ENCODE data around the gene NEURL1B.

NEURL1B gene

DNA sequence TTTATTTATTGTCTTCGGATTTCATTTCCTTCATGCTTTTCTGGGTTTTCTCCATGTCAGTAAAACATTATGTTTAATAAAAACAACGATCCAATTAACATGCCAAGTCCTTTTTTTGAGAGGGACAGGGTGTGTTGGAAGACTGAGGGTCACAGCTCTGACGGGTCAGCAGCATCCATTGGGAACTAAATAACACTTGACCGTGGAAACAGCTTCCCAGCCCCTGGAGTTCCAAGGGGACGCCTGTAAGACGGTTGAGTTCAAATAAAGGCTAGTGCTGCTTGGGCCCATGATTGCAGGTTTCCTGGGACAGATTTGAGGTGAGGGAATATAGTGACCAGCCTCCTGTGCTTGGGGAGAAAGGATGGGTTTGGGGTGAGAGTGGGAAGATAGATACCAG is 30.4 kb upstream of the NEURL1B start:
- no peak for DNase-seq

DNA sequence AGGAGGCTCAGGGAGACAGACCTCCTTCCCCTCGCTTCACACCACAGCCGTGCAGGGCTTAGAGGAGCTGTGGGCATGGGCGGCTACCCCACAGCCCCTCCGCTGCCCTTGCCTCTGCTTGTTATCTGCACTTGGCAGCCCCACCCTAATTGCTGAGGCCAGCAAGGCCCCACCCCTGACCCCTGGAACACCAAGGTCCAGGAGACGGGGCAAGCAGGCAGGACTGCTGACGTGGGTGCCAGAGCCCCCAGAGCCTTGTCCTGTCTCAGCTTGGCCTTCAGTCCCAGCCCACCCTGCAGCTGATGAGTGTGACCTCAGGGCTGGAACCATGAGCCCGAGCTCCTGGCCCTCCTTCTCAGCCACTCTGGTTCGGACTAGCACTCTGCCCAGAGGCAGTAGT is 29.1 kb upstream of the NEURL1B start:
- DNase-seq = no peak

DNA sequence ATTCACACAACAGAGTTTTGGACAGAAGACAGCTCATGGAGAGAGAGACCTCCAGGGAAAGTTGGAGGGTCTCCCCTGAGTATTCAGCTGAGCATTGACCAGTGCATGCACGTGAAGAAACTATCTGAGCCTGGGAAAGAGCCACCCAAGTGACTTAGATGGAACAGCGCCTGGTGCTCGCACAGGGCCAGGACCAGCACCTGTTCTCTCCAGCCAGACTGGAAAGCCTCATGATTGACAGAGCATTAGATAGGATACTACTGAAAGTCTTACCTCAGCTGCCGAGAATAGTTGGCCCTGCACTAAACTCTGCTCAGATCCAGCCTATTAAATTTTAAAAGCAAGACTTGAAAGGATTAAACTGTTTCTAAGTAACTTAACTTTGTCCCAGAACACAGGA is 28.3 kb upstream of the NEURL1B start:
- no peak for DNase-seq

DNA sequence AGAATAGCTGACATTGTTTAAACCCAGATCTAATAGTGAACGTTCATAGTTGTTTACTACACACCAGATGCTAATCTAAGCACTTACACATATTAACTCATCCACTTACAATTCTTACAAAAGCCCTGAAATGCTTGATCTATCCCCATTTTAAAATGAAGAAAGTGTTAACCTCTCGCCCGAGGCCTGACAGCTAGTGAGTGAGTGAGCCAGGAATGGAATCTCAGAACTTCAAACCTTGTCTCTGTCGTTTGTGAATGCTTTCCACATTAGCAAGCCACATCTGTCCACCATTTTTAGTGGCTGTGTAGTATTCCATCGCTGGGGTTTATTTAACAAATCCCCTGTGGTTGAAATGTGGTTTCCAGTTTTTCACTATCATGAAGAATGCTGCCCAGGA is 24.9 kb upstream of the NEURL1B start:
- no peak for DNase-seq

DNA sequence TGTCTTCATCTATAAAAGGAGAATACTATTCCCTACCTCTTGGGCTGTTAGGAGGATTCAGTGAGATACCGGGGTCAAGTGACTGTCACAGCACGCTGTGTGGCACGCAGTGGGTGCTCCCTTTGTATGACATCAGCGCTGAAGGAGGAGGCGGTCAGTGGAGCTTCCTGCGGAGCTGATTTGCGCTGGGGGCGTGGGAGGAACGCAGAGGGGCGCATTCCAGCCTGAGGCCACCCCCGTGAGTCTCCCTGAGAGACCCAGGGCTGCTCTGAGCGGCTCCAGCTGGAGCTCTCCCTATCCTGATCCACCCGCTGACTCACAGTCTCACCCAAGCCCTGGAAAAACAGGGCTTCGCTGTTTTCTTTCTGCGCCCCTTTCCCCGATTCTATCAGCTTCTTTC is 24.3 kb upstream of the NEURL1B start:
- no peak for DNase-seq

DNA sequence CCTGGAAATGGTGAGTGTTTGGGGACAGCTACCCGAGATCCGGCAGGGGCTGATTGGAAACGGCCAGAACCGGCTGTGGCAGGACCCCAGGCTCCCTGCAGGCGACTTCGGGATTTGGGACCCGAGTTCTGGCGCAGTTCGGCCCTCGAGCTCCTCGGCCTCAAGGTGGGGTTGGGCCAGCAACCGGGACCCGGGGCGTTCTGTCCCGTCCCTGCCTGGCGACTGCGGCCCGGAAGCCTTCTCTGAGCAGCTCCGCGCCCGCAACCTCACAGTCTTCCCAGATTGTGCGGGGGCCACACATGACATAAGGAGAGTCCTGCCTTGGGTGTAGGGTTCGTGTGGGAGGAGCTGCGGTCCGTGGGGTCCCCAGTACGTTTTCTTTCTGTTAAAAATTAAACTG is 23.2 kb upstream of the NEURL1B start:
- DNase-seq = no peak

DNA sequence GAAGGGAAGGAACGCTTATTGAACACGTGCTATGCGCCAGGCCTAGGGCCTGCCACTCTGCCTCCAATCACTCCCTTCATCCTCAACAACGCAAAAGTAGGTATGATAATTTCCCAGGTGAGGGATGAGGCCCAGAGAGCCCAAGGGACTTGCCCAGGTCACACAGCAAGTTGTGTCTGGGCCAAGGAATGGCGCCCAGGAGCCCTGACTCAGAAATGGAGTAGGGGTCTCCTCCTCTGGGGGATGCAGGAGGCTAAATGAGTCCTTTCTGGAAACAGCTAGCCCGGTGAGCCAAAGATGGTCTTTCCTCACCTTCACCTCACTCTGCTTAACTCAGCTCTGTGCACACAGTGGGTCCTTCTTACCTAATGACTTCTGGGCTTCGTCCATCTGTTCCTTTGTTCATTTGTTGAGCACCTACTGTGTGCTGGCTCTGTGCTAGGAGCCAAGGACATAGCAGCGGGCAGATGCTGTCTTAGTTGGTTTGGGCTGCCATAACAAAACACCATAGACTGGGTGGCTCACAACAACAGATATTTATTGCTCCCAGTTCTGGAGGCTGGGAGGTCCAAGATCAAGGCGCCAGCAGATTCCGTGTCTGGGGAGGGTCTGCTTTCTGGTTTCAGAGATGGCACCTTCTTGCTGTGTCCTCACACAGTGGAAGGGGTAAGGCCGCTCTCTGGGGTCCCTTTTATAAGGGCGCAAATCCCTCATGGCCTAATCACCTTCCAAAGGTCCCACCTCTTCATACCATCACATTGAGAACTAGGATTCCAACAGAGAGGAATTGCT is 22.3 kb upstream of the NEURL1B start:
- no peak for DNase-seq

DNA sequence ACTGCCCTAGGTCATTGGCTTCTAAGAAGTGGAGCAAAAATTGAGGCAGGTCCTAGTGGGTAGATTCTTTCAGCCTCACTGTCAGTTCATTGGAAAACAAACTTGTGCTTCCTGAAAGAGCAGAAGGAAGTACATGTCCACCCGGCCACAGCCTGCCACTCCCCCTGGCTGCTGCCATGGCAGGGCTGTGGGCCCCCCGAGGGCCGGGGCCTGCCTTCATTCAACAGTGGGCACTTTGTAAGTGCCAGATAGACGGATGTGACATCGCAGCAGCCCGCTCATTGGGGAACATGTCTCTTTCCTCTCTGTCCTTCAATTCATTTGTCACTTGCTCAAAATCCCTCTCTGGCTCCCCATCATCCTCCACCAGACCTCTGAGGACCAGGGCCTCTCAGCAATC is 20.6 kb upstream of the NEURL1B start:
- no peak for DNase-seq

DNA sequence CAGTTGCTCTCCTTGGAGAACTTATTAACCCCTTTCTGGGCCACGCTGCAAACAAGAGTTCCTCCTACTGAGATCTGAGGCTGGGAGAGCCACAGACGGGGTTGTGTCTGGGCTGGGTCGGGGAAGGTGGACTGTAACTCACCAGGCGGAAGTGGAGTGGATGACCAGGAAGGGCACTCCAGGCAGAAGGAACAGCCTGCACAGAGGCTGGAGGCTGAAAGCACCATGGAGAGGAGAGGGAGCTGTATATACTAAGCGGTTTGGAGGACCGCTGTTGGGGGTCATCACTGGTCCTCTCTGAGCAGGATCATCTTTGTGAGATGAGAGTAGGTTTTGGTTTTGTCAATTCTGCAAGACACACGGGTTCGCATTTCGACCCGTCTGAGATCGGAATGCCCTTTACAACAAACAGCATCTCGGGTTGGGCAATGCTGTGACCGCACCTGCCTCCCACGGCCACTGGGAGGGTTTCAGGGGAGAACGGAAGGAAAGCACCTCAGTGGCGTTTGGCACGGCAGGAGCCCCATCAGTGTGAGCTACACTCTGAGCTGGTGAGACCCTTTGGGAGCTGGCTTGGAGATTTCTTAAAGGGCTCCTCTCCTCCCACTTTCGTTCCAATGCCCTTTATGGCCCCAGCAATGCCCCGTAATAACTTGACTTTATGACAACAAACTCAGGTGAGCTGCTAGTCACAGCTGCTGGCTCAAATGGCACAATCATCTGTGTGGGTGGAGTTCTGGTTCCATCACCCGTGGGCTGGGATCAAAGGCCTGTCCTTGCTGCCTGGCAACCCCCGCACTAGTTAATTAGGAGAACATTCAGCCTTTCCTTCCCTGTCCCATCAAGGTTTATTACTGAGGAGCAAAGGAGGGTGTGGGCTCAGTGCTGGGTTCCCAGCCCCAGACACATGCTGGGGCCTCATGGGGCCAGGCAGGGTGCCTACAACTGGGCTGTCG is 18.7 kb upstream of the NEURL1B start:
- DNase-seq = no peak

DNA sequence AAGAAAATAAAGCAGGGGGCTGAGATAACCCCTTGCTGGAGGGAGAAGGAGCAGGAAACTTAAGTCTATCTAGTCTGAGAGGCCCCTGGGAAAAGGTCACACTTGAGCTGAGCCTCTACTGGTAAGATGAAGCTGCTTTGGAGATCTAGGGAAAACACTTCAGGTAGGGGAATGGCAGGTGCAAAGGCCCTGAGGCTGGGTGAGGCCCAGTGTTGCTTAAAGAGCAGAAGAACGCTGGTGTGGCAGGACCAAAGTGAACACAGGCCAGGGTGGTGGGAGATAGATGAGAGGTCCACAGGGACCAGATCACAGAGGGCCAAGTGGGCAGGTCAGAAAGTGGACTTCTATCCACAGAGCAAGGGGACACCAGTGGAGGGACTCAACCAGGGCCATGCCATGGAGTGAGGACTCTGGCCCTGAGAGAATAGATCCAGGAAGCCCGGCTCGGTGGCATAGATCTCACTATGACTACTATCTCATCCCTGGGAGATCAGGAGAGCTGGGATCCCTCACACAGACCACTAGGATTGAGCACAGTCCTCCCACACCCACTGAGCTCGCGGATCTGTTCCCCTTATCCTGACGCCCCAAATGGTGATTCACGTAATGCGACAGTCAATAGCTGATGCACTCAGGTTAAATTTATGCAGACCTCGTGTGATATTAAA is 17.6 kb upstream of the NEURL1B start:
- no peak for DNase-seq

DNA sequence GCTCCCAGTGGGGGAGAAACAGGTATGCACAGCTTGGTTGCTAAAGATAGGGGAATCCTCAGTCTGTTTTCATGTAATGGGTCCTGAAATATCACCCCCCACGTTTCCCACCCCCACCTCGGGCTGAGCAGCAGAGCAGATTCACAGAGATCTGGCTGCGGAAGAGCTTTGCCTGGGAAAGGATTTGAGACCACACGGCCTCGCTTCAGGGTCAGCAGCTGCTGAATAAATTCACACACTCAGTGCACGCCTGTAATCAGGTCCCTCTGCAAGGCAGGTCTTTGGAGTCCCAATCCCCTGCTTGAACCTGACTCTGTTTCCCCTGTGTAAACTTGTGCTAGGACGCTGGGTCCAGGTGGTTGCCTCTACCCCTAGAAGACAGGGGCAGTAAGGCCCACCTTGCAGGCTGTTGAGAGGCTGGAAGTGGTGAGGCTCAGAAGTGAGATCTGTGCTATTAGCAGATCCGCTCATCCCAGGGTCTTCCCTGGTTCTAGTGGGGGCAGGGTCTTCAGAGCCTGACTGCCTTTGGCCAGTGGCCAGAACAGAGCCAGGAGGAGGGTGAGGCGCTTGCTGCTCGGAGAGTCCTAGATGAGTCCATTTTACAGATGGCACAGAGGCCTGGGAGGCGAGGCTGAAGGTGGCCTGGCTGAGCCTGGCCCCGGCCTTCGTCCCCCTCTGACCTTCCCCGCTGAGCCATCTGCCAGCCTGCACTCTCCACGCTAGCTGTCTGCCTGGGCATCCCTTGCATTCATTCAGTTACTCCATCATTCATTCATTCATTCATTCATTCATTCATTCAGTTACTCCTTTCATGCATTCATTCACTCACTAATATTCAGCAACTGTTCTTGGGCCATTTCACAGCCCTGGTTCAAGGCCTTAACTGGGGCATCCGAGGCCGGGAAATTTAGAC is 16.7 kb upstream of the NEURL1B start:
- no peak for DNase-seq

DNA sequence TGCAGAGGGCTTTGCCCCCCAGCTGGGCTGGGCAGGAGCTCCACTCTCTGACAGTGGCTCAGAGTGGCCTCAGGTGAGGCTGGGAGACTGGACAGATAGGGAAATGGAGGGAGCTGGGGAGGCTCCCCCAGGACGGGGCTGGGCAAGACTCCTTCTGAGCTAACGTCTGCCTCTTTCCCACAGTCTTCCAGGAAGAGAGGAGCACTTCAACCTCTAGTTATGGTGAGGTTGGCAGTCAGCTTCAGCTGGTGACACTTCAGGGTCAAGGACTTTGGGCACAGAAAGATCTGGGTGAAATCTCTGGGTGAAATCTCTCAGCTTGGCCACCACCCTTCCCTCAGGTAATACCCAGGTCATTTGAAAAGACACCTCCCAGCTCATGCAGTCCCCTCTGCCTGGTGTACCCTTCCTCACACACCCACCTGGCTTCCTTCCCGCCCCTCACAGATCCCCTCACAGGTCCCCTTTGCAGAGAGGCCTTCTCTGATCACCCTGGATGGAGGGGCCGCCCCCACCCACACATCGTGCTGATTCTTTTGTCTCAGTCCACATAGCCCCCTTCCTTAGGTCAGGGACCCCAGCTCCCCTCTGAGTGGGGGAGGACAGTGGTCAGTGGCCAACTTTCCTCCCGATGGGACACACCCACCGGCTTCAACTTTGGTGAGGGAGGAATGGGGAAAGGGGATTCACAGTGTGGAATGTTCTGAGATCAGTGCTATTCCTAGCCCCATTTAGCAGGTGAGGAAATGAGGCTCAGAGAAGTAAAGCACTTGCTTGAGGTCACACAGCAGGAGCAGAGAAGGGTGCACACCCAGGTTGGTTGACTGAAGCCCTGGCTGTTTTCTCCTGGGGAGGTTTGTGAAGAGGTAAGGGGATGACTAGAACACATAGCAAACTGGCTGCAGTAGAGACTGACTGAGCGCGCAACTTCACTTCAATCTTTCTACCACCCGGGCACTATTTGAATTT is 15.8 kb upstream of the NEURL1B start:
- no peak for DNase-seq

DNA sequence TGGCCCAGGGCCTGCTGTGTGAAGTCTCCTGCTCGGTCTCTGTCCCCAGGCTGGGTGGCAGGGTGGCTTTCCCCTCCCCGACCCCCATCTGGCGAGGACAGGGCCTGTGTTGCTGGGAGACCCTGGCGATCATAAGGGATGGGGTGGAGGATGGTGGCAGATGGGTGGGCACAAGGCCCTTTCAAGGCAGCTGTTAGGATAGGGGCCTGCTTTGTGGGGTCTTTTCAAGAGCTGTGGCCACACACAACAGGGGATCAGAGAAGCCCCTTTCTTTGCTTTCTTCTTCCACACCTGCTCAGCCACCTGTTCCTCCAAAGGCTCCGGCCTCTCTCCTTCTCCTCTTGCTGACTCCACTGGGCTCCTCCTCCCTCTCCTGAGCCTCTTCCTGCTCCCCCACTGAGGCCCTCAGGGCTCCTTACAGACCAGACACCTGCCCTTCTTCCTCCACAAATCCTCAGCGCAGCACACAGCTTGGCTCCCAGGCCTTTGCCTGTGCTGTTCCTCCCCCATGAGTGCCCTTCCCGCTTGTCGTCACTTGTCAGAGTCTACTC is 15.0 kb upstream of the NEURL1B start:
- DNase-seq = no peak

DNA sequence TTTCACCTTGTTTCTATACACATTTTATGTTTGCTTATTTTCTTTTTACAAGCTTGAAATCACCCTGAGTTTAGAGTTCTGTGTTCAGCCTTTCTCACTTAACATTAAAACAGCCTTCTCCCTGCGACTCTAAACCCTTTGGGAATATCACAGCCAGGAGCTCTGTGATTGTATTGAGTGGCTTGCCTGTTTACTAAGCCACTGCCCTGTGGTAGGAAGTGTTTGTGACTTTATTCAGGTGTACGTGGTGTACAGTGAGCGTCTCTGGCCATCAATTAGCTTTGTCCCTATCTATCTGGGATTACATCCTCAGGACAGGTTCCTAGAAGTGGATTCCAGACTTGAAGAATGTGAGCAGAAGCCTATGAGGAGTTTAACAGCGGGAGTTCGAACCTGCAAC is 11.0 kb upstream of the NEURL1B start:
- no peak for DNase-seq

DNA sequence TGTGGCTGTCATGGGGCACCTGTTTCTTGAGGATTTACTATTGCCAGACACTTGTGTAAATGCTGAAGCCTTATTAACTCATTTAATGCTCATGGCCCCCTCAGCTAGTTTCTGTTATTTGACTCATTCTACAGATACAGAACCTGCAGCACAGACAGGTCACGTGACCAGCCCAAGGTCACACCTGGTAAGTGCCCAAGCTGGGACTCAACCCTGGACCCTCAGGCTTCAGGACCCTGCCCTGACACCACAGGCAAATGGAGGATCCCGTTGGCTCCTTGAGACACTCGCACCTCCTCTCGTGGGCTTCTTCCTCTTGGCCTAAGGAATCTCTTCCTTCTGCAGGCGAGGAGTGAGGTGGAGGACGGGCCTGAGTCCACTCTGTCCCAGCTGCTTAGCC is 10.6 kb upstream of the NEURL1B start:
- no peak for DNase-seq

DNA sequence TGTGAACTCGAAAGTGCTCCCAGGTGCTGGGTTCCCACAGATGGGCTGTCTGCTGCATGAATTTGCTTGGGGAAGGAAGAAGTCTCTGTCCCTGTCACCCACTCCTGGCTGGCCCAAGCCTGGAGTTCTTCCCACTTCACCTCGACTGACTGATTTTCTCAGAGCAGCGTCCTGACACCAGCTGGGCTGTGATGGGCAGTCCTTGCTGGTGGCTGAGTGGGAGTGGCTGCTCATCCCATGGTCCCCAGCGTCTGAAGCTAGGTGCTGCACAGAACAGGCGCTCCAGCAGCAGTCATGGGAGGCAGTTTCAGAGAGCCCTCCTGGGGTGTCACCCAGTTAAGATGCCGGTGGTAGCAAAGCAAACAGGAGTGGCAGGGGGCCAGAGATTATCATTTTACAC is 10.1 kb upstream of the NEURL1B start:
- DNase-seq = no peak

DNA sequence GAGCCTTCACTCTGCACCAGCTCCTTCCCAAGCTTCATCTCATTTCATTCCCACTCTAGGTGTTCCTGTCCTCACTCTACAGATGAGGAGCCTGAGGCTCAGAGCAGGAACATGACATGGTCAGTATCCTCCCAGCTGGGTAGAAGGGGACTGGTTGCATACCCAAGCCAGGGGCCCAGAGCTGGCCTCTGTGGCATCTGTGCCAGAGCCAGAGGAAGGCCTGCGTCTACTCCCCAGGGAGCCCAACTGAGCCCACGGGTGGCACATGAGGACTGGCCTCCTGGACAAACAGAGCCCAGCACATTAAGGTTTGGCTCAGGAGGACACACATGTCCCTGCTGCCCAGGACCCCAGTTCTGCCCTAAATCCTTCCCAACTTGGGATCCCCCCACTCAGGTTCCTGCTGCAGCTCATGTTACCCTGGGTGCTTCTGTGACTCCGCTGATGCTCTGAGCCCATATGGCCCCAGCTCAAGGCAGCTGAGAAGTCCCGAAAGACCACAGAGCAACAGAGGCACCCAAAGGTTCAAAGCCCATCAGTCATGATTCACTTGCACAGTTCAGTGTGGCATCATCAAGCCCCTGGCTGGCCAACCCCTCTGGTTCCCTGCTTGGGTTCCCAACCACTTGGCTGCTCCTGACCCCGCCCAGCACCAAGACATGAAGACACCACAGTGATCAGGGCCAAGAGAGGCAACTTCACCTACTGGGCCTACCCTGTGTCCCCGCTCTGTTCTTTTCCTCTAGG is 8.5 kb upstream of the NEURL1B start:
- no peak for DNase-seq

DNA sequence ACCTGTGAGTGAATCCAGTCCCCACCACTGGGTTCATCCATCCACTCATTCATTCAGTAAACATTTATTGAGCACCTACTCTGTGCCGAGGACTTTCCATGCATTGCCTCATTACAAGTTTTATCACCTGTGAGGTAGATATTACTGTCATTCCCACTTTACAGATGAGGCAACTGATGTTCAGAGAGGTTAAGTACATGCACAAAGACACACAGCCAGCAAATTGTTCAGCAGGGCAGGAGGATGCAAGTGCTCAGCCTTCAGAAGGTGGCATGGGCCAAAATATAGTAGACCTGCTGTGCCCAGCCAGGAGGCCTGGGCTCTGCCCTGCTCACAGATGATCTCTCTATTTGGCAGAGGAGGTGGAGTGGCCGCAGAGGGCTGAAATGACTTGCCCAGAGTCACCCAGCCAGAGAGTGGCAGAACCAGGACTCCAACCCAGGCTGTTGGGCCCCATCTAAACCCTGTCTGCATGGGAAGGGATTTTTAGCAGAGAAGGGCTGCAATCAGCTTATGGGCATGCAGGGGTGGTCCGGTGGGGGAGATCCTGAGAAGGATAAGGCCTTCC is 7.6 kb upstream of the NEURL1B start:
- DNase-seq = no peak

DNA sequence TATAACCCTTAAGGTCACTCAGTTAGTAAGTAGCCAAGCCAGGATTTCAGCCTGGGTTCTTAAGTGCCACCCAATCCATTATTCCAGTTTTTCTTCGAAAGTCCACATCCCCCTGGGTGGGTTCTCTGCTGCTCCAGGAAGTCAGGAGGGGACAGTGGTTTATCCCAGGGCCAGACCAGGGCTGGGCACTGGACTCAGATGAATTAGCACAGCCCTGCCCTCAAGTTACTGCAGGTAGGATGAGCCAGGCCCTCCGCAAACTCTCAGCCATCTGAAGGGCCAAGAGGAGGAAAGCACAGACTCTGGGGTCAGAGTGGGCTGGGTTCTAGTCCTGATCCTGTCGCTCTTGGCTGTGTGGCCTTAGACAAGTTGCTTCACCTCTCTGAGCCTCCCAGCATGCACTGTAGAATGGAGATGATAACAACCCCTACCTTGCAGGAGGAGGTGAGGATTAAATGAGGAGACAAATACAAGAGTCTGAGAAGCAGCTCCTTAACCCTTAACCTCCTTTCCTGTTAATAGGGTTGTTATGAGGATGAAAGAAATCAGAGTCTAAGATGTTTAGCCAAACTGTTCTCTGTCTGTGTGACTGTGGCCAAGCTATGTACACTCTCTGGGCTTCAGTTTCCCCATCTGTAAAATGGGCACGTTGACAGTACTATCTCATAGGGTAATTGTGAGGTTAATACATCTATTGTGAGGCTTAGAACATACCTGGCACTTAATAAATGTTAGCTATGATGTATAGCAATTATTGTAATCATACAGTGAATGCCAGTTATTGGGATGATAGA is 6.8 kb upstream of the NEURL1B start:
- DNase-seq = no peak
